Measurements from ENCODE around the gene FUCA2.
"Not testable (repeated sequence)": the region's sequence is repeated elsewhere in the genome, so short reads cannot be mapped to it uniquely, and the experiment has no call there.

The FUCA2 gene

GRCh38 chr6:143478479-143479062 lies 32.9 kb downstream of the FUCA2 start:
- H4K20me1 ChIP-seq (ENCODE audit: insufficient read depth, low read length), result no peaks in the 10 kb centered on the region
- H3K27ac ChIP-seq (ENCODE audit: low read length), result no peak overlapping the region
- H3F3A ChIP-seq (ENCODE audit: insufficient read depth, low read length), result no peaks in the 10 kb centered on the region
- H3K27me3 ChIP-seq (replicated peaks; ENCODE audit: insufficient read depth, low read length), result no peaks in the 10 kb centered on the region
- H3K9me3 ChIP-seq (replicated peaks; ENCODE audit: insufficient read depth, low read length), result no peaks in the 10 kb centered on the region
- H3K9ac ChIP-seq (ENCODE audit: low read length), result no peak overlapping the region
- no peak overlapping the region for H3K4me2 ChIP-seq (ENCODE audit: low read depth, low read length)
- no peaks in the 10 kb centered on the region for H3K79me2 ChIP-seq (ENCODE audit: low read length)
- H3K4me3 ChIP-seq (ENCODE audit: low read length), result no peak overlapping the region
- no peaks in the 10 kb centered on the region for H3K9me2 ChIP-seq (replicated peaks; ENCODE audit: insufficient read depth, low read length)
- TF ChIP-seq CTCF (IDR thresholded peaks at IDR 0.05; ENCODE audit: low read length), result no peak
- no peak for TF ChIP-seq EZH2 (optimal IDR thresholded peaks at IDR 0.05; ENCODE audit: low read depth, low read length)
- TF ChIP-seq EZH2phosphoT487 (IDR thresholded peaks at IDR 0.05; ENCODE audit: low read length), result no peak
- DNase-seq, result no peak
- H3K36me3 ChIP-seq (replicated peaks; ENCODE audit: insufficient read depth, low read length), result no peaks in the 10 kb centered on the region
- no peak overlapping the region for H2AFZ ChIP-seq (ENCODE audit: low read length)
- no peaks in the 10 kb centered on the region for H3K4me1 ChIP-seq (ENCODE audit: low read length)

GRCh38 chr6:143476545-143476944 lies 35.0 kb downstream of the FUCA2 start:
- no peak for DNase-seq

GRCh38 chr6:143471822-143472221 lies 39.7 kb downstream of the FUCA2 start:
- Histone ChIP-seq H3K9me2 (replicated peaks; ENCODE audit: insufficient read depth, low read length) (no peaks in the 10 kb centered on the region), H3F3A (ENCODE audit: insufficient read depth, low read length) (no peaks in the 10 kb centered on the region), H3K27me3 (replicated peaks; ENCODE audit: insufficient read depth, low read length) (no peaks in the 10 kb centered on the region), H3K27ac (ENCODE audit: low read length) (no peak overlapping the region), H4K20me1 (ENCODE audit: insufficient read depth, low read length) (no peaks in the 10 kb centered on the region), H3K4me3 (ENCODE audit: low read length) (no peak overlapping the region), H3K9ac (ENCODE audit: low read length) (no peak overlapping the region), H3K4me2 (ENCODE audit: low read depth, low read length) (no peak overlapping the region), H2AFZ (ENCODE audit: low read length) (no peak overlapping the region), H3K9me3 (replicated peaks; ENCODE audit: insufficient read depth, low read length) (no peaks in the 10 kb centered on the region), H3K79me2 (ENCODE audit: low read length) (no peaks in the 10 kb centered on the region), H3K4me1 (ENCODE audit: low read length) (no peaks in the 10 kb centered on the region), H3K36me3 (replicated peaks; ENCODE audit: insufficient read depth, low read length) (no peaks in the 10 kb centered on the region)
- TF ChIP-seq EZH2phosphoT487 (IDR thresholded peaks at IDR 0.05; ENCODE audit: low read length) (no peak), CTCF (IDR thresholded peaks at IDR 0.05; ENCODE audit: low read length) (no peak), EZH2 (optimal IDR thresholded peaks at IDR 0.05; ENCODE audit: low read depth, low read length) (no peak)
- DNase-seq, result no peak

More at GRCh38 chr6:143476545-143476944, 35.0 kb downstream of the FUCA2 start:
- Histone ChIP-seq H3K9ac (ENCODE audit: low read length) (no peak overlapping the region), H3K4me2 (ENCODE audit: low read depth, low read length) (no peak overlapping the region), H4K20me1 (ENCODE audit: insufficient read depth, low read length) (no peaks in the 10 kb centered on the region), H3K36me3 (replicated peaks; ENCODE audit: insufficient read depth, low read length) (no peaks in the 10 kb centered on the region), H3K27me3 (replicated peaks; ENCODE audit: insufficient read depth, low read length) (no peaks in the 10 kb centered on the region), H3K27ac (ENCODE audit: low read length) (no peak overlapping the region), H3F3A (ENCODE audit: insufficient read depth, low read length) (no peaks in the 10 kb centered on the region), H3K4me1 (ENCODE audit: low read length) (no peaks in the 10 kb centered on the region), H3K79me2 (ENCODE audit: low read length) (no peaks in the 10 kb centered on the region), H2AFZ (ENCODE audit: low read length) (no peak overlapping the region), H3K9me2 (replicated peaks; ENCODE audit: insufficient read depth, low read length) (no peaks in the 10 kb centered on the region), H3K9me3 (replicated peaks; ENCODE audit: insufficient read depth, low read length) (no peaks in the 10 kb centered on the region), H3K4me3 (ENCODE audit: low read length) (no peak overlapping the region)
- no peak for TF ChIP-seq EZH2phosphoT487 (IDR thresholded peaks at IDR 0.05; ENCODE audit: low read length)
- no peak for TF ChIP-seq CTCF (IDR thresholded peaks at IDR 0.05; ENCODE audit: low read length)
- no peak for TF ChIP-seq EZH2 (optimal IDR thresholded peaks at IDR 0.05; ENCODE audit: low read depth, low read length)

- H3K79me2 ChIP-seq (ENCODE audit: low read length); H3K27me3 ChIP-seq (replicated peaks; ENCODE audit: insufficient read depth, low read length); H3K9ac ChIP-seq (ENCODE audit: low read length); H3K4me2 ChIP-seq (ENCODE audit: low read depth, low read length); DNase-seq; H4K20me1 ChIP-seq (ENCODE audit: insufficient read depth, low read length); H3K9me3 ChIP-seq (replicated peaks; ENCODE audit: insufficient read depth, low read length); H3K36me3 ChIP-seq (replicated peaks; ENCODE audit: insufficient read depth, low read length); H3F3A ChIP-seq (ENCODE audit: insufficient read depth, low read length); H2AFZ ChIP-seq (ENCODE audit: low read length); H3K9me2 ChIP-seq (replicated peaks; ENCODE audit: insufficient read depth, low read length); H3K4me1 ChIP-seq (ENCODE audit: low read length); H3K4me3 ChIP-seq (ENCODE audit: low read length); H3K27ac ChIP-seq (ENCODE audit: low read length): not testable (repeated sequence)
Observed at GRCh38 chr6:143468823-143469222, 42.7 kb downstream of the FUCA2 start.
